ENCODE data around the gene A3GALT2. TPM values are rescaled to one million over a fixed set of nuclear protein-coding genes. Genes with fewer than 3 reads are reported as not detected.

The A3GALT2 gene
- total and polyA plus RNA-seq, 9 of the 15 experiments (the other 6 are each of a cell fraction or from before 2014, with no cell fraction given): not detected

DNA sequence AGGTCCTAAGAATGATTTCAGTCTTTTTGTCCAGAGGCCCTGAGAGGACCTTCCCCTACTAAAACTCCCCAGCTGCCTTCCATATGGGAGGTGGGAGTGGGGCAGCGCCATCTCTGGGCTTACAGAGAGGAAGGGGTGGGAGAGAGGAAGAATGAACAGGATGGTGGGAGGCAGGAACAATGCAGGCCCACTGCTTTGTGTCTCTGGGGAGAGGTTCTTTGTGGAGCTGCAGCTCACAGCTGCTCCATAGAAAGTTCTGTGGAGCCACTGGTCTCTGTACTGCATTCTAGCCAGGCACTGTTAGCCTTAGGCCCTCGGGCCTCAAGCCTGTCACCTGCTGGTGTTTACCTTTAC, 43.6 kb upstream of the A3GALT2 start:
- H3K4me2 ChIP-seq (ENCODE audit: insufficient read depth, low read length): no peak overlapping the region
- WGBS (ENCODE audit: insufficient coverage, low coverage, missing lambda C conversion rate): 50% methylated on average over 2 of the region's 2 CpGs
- in situ Hi-C loops (cut with MboI): no loop called here
- peaks cover 34% of the 10 kb centered on the region for H4K20me1 ChIP-seq (replicated peaks; ENCODE audit: control insufficient read depth, insufficient read depth, low read length)
- H3K4me3 ChIP-seq: no peak overlapping the region
- no peak overlapping the region for H3K9ac ChIP-seq (ENCODE audit: insufficient read depth in 1 of 2, low read depth in 2 of 2, low read length in 2 of 2)
- TF ChIP-seq, protein P1, sequence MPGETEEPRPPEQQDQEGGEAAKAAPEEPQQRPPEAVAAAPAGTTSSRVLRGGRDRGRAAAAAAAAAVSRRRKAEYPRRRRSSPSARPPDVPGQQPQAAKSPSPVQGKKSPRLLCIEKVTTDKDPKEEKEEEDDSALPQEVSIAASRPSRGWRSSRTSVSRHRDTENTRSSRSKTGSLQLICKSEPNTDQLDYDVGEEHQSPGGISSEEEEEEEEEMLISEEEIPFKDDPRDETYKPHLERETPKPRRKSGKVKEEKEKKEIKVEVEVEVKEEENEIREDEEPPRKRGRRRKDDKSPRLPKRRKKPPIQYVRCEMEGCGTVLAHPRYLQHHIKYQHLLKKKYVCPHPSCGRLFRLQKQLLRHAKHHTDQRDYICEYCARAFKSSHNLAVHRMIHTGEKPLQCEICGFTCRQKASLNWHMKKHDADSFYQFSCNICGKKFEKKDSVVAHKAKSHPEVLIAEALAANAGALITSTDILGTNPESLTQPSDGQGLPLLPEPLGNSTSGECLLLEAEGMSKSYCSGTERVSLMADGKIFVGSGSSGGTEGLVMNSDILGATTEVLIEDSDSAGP (CRISPR knock-in tag; IDR thresholded peaks at IDR 0.05): no peak
- TF ChIP-seq, protein P2, sequence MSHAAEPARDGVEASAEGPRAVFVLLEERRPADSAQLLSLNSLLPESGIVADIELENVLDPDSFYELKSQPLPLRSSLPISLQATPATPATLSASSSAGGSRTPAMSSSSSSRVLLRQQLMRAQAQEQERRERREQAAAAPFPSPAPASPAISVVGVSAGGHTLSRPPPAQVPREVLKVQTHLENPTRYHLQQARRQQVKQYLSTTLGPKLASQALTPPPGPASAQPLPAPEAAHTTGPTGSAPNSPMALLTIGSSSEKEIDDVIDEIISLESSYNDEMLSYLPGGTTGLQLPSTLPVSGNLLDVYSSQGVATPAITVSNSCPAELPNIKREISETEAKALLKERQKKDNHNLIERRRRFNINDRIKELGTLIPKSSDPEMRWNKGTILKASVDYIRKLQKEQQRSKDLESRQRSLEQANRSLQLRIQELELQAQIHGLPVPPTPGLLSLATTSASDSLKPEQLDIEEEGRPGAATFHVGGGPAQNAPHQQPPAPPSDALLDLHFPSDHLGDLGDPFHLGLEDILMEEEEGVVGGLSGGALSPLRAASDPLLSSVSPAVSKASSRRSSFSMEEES (CRISPR knock-in tag; IDR thresholded peaks at IDR 0.05): no peak
- TF ChIP-seq ELF1 (tag; IDR thresholded peaks at IDR 0.05) (no peak), ZNF24 (IDR thresholded peaks at IDR 0.05) (no peak), ELF2 (CRISPR knock-in tag; IDR thresholded peaks at IDR 0.05) (no peak), ZNF75A (CRISPR knock-in tag; IDR thresholded peaks at IDR 0.05) (no peak), CC2D1A (IDR thresholded peaks at IDR 0.05) (no peak), HEY1 (CRISPR knock-in tag; IDR thresholded peaks at IDR 0.05; ENCODE audit: borderline replicate concordance) (no peak), ZNF3 (CRISPR knock-in tag; IDR thresholded peaks at IDR 0.05) (no peak), TEAD4 (IDR thresholded peaks at IDR 0.05; ENCODE audit: low read length) (no peak), TEAD4 (CRISPR knock-in tag; IDR thresholded peaks at IDR 0.05; ENCODE audit: borderline replicate concordance) (no peak), HDAC2 (IDR thresholded peaks at IDR 0.05) (no peak), ZNF77 (CRISPR knock-in tag; IDR thresholded peaks at IDR 0.05) (no peak), XRCC5 (IDR thresholded peaks at IDR 0.05; ENCODE audit: low read depth, low read length) (no peak)
- TF ChIP-seq, protein P3, sequence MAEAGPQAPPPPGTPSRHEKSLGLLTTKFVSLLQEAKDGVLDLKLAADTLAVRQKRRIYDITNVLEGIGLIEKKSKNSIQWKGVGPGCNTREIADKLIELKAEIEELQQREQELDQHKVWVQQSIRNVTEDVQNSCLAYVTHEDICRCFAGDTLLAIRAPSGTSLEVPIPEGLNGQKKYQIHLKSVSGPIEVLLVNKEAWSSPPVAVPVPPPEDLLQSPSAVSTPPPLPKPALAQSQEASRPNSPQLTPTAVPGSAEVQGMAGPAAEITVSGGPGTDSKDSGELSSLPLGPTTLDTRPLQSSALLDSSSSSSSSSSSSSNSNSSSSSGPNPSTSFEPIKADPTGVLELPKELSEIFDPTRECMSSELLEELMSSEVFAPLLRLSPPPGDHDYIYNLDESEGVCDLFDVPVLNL (CRISPR knock-in tag; IDR thresholded peaks at IDR 0.05; ENCODE audit: low read depth): no peak
- intact Hi-C loops (cut with micrococcal nuclease): loop anchor here (10.0 kb wide), 1 partner anchor 230 kb away; no protein-coding TSS in a partner anchor
- BruUV-seq (replicated peaks): no TSS peak
- H3K27me3 ChIP-seq (ENCODE audit: control insufficient read depth in 2 of 2, insufficient read depth in 2 of 2, low read length in 2 of 2): peaks cover 5 to 9% of the 10 kb centered on the region in 2 experiments; a peak in 4 of 5 replicates
- H2AFZ ChIP-seq (ENCODE audit: low read depth, low read length): no peak overlapping the region
- H3K9me3 ChIP-seq (replicated peaks; ENCODE audit: control insufficient read depth, insufficient read depth, low read depth, low read length): no peaks in the 10 kb centered on the region
- DNase-seq (ENCODE audit: extremely low read depth in 1 of 4, low spot score in 3 of 4) (no peak), ATAC-seq (no peak), FAIRE-seq (no peak)
- H3K9me1 ChIP-seq (ENCODE audit: control insufficient read depth, insufficient read depth, low read length): no peaks in the 10 kb centered on the region
- no peaks in the 10 kb centered on the region for H3K36me3 ChIP-seq (ENCODE audit: control insufficient read depth, insufficient read depth, low read length)
- ChIA-PET POLR2A (interaction anchor here (0.6 to 1.0 kb wide), 2 partner anchors 69 to 715 kb away, joined by 4 read pairs; no protein-coding TSS in a partner anchor), CTCF (ENCODE audit: low intra/inter-chr PET ratio) (interaction anchor here (1.7 kb wide), 1 partner anchor 70 kb away, joined by 7 read pairs; no protein-coding TSS in a partner anchor)
- no peaks in the 10 kb centered on the region for H3K79me2 ChIP-seq (ENCODE audit: control insufficient read depth, insufficient read depth, low read length)
- H3K27ac ChIP-seq (ENCODE audit: extremely low read depth, low read depth, low read length): no peak overlapping the region
- peaks cover 7 to 29% of the 10 kb centered on the region in 2 experiments for H3K4me1 ChIP-seq (replicated peaks in 1 of 2; ENCODE audit: control insufficient read depth in 2 of 2, insufficient read depth in 2 of 2, low read length in 2 of 2)
